ENCODE data around the gene MAPK1.
"Not testable (repeated sequence)": the region's sequence is repeated elsewhere in the genome, so short reads cannot be mapped to it uniquely, and the experiment has no call there.

Gene MAPK1

GRCh38 chr22:21867528-21868266 is at the start of gene MAPK1:
Gene MAPK1, minus strand, starts transcription at chr22:21867645. Its CDS starts 205 bp downstream, at chr22:21867440.
- peak; percentile 94 for DNase-seq (ENCODE audit: low spot score)

GRCh38 chr22:21916309-21916918 is 49.0 kb upstream of the MAPK1 start:
- no peak for DNase-seq (ENCODE audit: low spot score)

- no peak for DNase-seq (ENCODE audit: low spot score)
Observed at GRCh38 chr22:21915624-21916308, 48.3 kb upstream of the MAPK1 start.

GRCh38 chr22:21914033-21914642 is 46.7 kb upstream of the MAPK1 start:
- not testable (repeated sequence) for DNase-seq (ENCODE audit: low spot score)

GRCh38 chr22:21910367-21910766 is 42.9 kb upstream of the MAPK1 start:
- not testable (repeated sequence) for DNase-seq (ENCODE audit: low spot score)

GRCh38 chr22:21909871-21910270 is 42.4 kb upstream of the MAPK1 start:
- DNase-seq (ENCODE audit: low spot score), result no peak

- no peak for DNase-seq (ENCODE audit: low spot score)
Observed at GRCh38 chr22:21907638-21908522, 40.4 kb upstream of the MAPK1 start.

GRCh38 chr22:21905234-21905633 is 37.8 kb upstream of the MAPK1 start:
- DNase-seq (ENCODE audit: low spot score), result not testable (repeated sequence)

- DNase-seq (ENCODE audit: low spot score), result no peak
Observed at GRCh38 chr22:21904250-21904789, 36.9 kb upstream of the MAPK1 start.

- DNase-seq (ENCODE audit: low spot score), result no peak
Observed at GRCh38 chr22:21903283-21903682, 35.8 kb upstream of the MAPK1 start.

GRCh38 chr22:21902296-21903087 is 35.0 kb upstream of the MAPK1 start:
- DNase-seq (ENCODE audit: low spot score), result no peak

GRCh38 chr22:21898354-21898896 is 31.0 kb upstream of the MAPK1 start:
- DNase-seq (ENCODE audit: low spot score), result no peak

- DNase-seq (ENCODE audit: low spot score), result no peak
Observed at GRCh38 chr22:21896951-21897513, 29.6 kb upstream of the MAPK1 start.

GRCh38 chr22:21896275-21896674 is 28.8 kb upstream of the MAPK1 start:
- not testable (repeated sequence) for DNase-seq (ENCODE audit: low spot score)

- no peak for DNase-seq (ENCODE audit: low spot score)
Observed at GRCh38 chr22:21894799-21895198, 27.4 kb upstream of the MAPK1 start.

GRCh38 chr22:21889251-21889990 is 22.0 kb upstream of the MAPK1 start:
- DNase-seq (ENCODE audit: low spot score), result no peak

GRCh38 chr22:21887841-21888240 is 20.4 kb upstream of the MAPK1 start:
- DNase-seq (ENCODE audit: low spot score), result no peak

- not testable (repeated sequence) for DNase-seq (ENCODE audit: low spot score)
Observed at GRCh38 chr22:21883930-21884329, 16.5 kb upstream of the MAPK1 start.

GRCh38 chr22:21882754-21883333 is 15.4 kb upstream of the MAPK1 start:
- DNase-seq (ENCODE audit: low spot score), result not testable (repeated sequence)

Data from NAMALWA (cell line).